ENCODE data around the gene MAP3K5.

The MAP3K5 gene

GRCh38 chr6:136654086-136654485 is 138.2 kb downstream of the MAP3K5 start:
- DNase-seq (ENCODE audit: low read depth, low spot score), result no peak
- in situ Hi-C loops (cut with HindIII; ENCODE audit: low sequenced_read_pairs), result no loop called here
- H3K4me3 ChIP-seq (ENCODE audit: low read depth, low read length), result no peak overlapping the region
- TF ChIP-seq, protein P1, sequence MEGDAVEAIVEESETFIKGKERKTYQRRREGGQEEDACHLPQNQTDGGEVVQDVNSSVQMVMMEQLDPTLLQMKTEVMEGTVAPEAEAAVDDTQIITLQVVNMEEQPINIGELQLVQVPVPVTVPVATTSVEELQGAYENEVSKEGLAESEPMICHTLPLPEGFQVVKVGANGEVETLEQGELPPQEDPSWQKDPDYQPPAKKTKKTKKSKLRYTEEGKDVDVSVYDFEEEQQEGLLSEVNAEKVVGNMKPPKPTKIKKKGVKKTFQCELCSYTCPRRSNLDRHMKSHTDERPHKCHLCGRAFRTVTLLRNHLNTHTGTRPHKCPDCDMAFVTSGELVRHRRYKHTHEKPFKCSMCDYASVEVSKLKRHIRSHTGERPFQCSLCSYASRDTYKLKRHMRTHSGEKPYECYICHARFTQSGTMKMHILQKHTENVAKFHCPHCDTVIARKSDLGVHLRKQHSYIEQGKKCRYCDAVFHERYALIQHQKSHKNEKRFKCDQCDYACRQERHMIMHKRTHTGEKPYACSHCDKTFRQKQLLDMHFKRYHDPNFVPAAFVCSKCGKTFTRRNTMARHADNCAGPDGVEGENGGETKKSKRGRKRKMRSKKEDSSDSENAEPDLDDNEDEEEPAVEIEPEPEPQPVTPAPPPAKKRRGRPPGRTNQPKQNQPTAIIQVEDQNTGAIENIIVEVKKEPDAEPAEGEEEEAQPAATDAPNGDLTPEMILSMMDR (IDR thresholded peaks at IDR 0.05; ENCODE audit: low read depth, low read length), result no peak

- H3K4me3 ChIP-seq (ENCODE audit: low read depth, low read length), result no peak overlapping the region
- in situ Hi-C loops (cut with HindIII; ENCODE audit: low sequenced_read_pairs), result no loop called here
- TF ChIP-seq, protein P1 (IDR thresholded peaks at IDR 0.05; ENCODE audit: low read depth, low read length), result no peak
- DNase-seq (ENCODE audit: low read depth, low spot score), result no peak
These were observed 139.6 kb downstream of the MAP3K5 start for GRCh38 chr6:136652656-136653055.

GRCh38 chr6:136651982-136652381 is 140.3 kb downstream of the MAP3K5 start:
- DNase-seq (ENCODE audit: low read depth, low spot score), result no peak
- H3K4me3 ChIP-seq (ENCODE audit: low read depth, low read length), result no peak overlapping the region
- in situ Hi-C loops (cut with HindIII; ENCODE audit: low sequenced_read_pairs), result no loop called here
- TF ChIP-seq, protein P1 (IDR thresholded peaks at IDR 0.05; ENCODE audit: low read depth, low read length), result no peak

DNA sequence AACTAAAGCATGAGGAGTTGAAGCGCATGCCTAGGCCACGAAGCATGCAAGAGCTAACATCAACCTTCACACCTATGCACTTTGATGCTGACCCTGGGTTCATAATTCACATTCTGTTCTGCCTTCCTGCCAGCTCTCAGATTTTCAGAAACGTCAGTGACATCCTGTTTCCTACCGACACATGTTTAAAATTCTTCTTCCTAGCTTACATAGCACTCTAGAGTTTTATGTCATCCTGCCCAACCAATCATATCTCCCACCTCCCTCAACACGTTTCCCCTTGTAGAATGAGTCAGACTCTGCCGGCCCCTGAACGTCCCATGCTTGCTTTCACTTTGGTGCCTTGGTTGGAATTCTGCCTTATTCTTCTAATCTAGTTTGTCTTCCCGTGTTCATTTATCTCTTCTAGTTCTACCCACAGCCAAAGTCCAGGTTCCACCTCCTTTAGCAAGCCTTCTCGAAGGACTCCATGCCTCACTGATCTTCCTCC is 144.9 kb downstream of the MAP3K5 start:
- TF ChIP-seq, protein P1 (IDR thresholded peaks at IDR 0.05; ENCODE audit: low read depth, low read length), result no peak
- DNase-seq (ENCODE audit: low read depth, low spot score), result peak; percentile 88
- in situ Hi-C loops (cut with HindIII; ENCODE audit: low sequenced_read_pairs), result no loop called here
- H3K4me3 ChIP-seq (ENCODE audit: low read depth, low read length), result no peak overlapping the region

- TF ChIP-seq, protein P1 (IDR thresholded peaks at IDR 0.05; ENCODE audit: low read depth, low read length), result no peak
- in situ Hi-C loops (cut with HindIII; ENCODE audit: low sequenced_read_pairs), result no loop called here
- H3K4me3 ChIP-seq (ENCODE audit: low read depth, low read length), result no peak overlapping the region
- DNase-seq (ENCODE audit: low read depth, low spot score), result no peak
These were observed 145.9 kb downstream of the MAP3K5 start for GRCh38 chr6:136646377-136646776.

- in situ Hi-C loops (cut with HindIII; ENCODE audit: low sequenced_read_pairs), result no loop called here
- TF ChIP-seq, protein P1 (IDR thresholded peaks at IDR 0.05; ENCODE audit: low read depth, low read length), result no peak
- DNase-seq (ENCODE audit: low read depth, low spot score), result no peak
- no peak overlapping the region for H3K4me3 ChIP-seq (ENCODE audit: low read depth, low read length)
These were observed 147.7 kb downstream of the MAP3K5 start for GRCh38 chr6:136644597-136644952.
